Calu3 (cell line): Measurements from ENCODE around the gene PLBD2. TPM values are rescaled to one million over a fixed set of nuclear protein-coding genes. Genes with fewer than 3 reads are reported as not detected.
A peak's percentile ranks its signal among the peaks of the same experiment; 100 is the strongest.

Experiments
- Bru-seq: library from RNA; stranded (reverse); fragments of 400-500 nt; gene quantifications from one replicate; lab custom pipeline; 2021; lab: Mats Ljungman, UMichigan
- BruChase-seq, 2 experiments: library from RNA; stranded (reverse); fragments of 400-500 nt; gene quantifications; one replicate each; lab custom pipeline; 2021; lab: Mats Ljungman, UMichigan
- BruUV-seq: library from RNA; stranded (reverse); fragments of 400-500 nt; replicated peaks from 2 replicates; lab custom pipeline; 2021; lab: Mats Ljungman, UMichigan
- CTCF ChIA-PET: fragments of 300-600 bp; sonication (Branson Sonifier 250); formaldehyde crosslinking; loops from one replicate; lab custom pipeline; 2022; ENCODE audit warnings: antibody characterized with exemption; lab: Charles Lee
- DNase-seq: peaks from one replicate; pipeline ENCODE4 v3.0.0; 2022
- H3K27ac Mint-ChIP-seq: one replicate; pipeline ENCODE4 v1.8.0; 2022; ENCODE audit warnings: mixed read lengths; ENCODE audit not compliant: unreplicated experiment
- H3K27me3 Mint-ChIP-seq: one replicate; pipeline ENCODE4 v1.8.0; 2022; ENCODE audit warnings: mixed read lengths; ENCODE audit not compliant: unreplicated experiment
- H3K36me3 Mint-ChIP-seq: one replicate; pipeline ENCODE4 v1.8.0; 2022; ENCODE audit warnings: mild to moderate bottlenecking, moderate library complexity, mixed read lengths; ENCODE audit not compliant: insufficient read depth, unreplicated experiment
- H3K4me1 Mint-ChIP-seq: one replicate; pipeline ENCODE4 v1.8.0; 2022; ENCODE audit warnings: mild to moderate bottlenecking, low read depth, mixed read lengths; ENCODE audit not compliant: unreplicated experiment
- H3K4me3 Mint-ChIP-seq: one replicate; pipeline ENCODE4 v1.8.0; 2022; ENCODE audit warnings: mild to moderate bottlenecking, low read depth, moderate library complexity, mixed read lengths; ENCODE audit not compliant: unreplicated experiment
- H3K9me3 Mint-ChIP-seq: one replicate; pipeline ENCODE4 v1.8.0; 2022; ENCODE audit warnings: low read depth, mixed read lengths; ENCODE audit not compliant: unreplicated experiment
- intact Hi-C: fragments of 100-400 bp; cut with micrococcal nuclease; formaldehyde crosslinking; loops from one replicate; pipeline ENCODE4 v1.10.0; 2022; ENCODE audit not compliant: unreplicated experiment
- long read RNA-seq: library from polyadenylated mRNA; stranded (forward); transcript quantifications from one replicate; pipeline ENCODE4 v2.0.0, GENCODE V29; 2022
- total RNA-seq: library from RNA; stranded (reverse); gene quantifications from 2 replicates; pipeline ENCODE4 v1.2.3, GENCODE V29; 2022
- TF ChIP-seq, protein P1 (sequence below): fragments of 200-600 bp; IDR thresholded peaks from one replicate; pipeline ENCODE4 v1.8.0; 2022; ENCODE audit warnings: antibody characterized with exemption; ENCODE audit not compliant: unreplicated experiment

PLBD2 gene, protein sequence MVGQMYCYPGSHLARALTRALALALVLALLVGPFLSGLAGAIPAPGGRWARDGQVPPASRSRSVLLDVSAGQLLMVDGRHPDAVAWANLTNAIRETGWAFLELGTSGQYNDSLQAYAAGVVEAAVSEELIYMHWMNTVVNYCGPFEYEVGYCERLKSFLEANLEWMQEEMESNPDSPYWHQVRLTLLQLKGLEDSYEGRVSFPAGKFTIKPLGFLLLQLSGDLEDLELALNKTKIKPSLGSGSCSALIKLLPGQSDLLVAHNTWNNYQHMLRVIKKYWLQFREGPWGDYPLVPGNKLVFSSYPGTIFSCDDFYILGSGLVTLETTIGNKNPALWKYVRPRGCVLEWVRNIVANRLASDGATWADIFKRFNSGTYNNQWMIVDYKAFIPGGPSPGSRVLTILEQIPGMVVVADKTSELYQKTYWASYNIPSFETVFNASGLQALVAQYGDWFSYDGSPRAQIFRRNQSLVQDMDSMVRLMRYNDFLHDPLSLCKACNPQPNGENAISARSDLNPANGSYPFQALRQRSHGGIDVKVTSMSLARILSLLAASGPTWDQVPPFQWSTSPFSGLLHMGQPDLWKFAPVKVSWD
- total RNA-seq (31.5 and 36.4 TPM in 2 replicates), Bru-seq, nascent RNA (percentile 61 among the genes with signal in this experiment), BruChase-seq, experiment 1, labeled RNA remaining after a 6-hour chase (percentile 75 among the genes with signal in this experiment), BruChase-seq, experiment 2, labeled RNA remaining after a 2-hour chase (percentile 71 among the genes with signal in this experiment)
- long read RNA-seq, full-length matches to known transcripts = 16 of 32 reads
- long read RNA-seq, partial matches to known transcripts = 0 of 32 reads
- long read RNA-seq, other reads (novel, unspliced or antisense) = 16 of 32 reads

DNA sequence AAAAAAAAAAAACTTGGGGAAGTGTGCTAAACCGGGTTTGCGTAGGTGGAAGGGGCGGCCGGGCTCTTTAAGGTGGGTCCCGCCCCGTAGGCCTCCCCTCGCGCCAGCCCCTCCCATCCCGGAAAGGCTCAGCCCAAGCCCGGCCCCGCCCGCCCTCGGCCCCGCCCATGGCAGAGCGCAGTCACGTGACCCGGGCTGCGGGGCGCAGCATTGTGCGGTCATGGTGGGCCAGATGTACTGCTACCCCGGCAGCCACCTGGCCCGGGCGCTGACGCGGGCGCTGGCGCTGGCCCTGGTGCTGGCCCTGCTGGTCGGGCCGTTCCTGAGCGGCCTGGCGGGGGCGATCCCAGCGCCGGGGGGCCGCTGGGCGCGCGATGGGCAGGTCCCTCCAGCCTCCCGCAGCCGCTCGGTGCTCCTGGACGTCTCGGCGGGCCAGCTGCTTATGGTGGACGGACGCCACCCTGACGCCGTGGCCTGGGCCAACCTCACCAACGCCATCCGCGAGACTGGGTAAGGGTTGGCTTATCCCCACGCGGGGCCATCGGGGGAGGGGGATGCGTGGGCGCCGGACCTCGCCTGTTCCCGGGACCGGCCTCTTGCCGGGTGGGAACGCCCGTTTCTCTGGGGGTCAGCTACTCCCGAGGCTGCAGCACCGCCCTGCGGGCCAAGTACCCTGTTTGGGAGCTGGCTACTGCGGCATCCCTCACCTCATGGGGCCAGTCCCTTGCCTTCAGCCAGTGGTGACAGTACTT is at the start of gene PLBD2:
TSS of gene PLBD2 (plus strand) at position 207 of the 752 bp plus-strand sequence. CDS start at position 221, 14 bp downstream.
- H3K4me3 Mint-ChIP-seq = peak within 1 kb of the TSS; percentile 75
- intact Hi-C loops = loop anchor here (5.0 kb wide), 1 partner anchor 161 kb away; no protein-coding TSS in a partner anchor

DNA sequence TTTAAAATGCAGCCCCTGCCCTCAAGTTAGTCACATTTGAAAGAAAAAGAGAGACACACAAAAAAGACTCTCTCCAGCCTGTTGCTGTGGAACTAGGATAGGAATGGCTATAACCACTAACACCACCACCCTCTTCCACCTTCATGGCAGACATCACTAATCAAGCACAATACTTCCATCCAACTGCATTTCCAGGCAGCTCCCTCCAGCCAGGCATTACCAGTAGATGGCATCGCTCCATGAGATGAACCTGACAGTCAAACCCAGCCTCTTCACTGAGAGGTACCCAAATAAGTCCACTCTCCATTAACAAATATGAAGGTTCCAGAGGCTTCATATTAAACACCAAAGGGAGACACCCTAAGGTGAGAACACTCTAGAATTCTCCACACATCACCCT is 47.9 kb upstream of the PLBD2 start:
- CTCF ChIA-PET = no interaction called here

More for the DNA sequence above, at the start of gene PLBD2:
- peak within 1 kb of the TSS; percentile 39 for H3K27ac Mint-ChIP-seq
- peaks cover 13% of the 10 kb centered on the region for H3K4me1 Mint-ChIP-seq
- H3K27me3 Mint-ChIP-seq = peaks cover under 1% of the 10 kb centered on the region
- no peaks in the 10 kb centered on the region for H3K9me3 Mint-ChIP-seq
- CTCF ChIA-PET = interaction anchor here (0.8 kb wide), 2 partner anchors 24 to 60 kb away, joined by 3 to 8 read pairs; partner anchors contain the start of gene SLC8B1
- TF ChIP-seq, protein P1, sequence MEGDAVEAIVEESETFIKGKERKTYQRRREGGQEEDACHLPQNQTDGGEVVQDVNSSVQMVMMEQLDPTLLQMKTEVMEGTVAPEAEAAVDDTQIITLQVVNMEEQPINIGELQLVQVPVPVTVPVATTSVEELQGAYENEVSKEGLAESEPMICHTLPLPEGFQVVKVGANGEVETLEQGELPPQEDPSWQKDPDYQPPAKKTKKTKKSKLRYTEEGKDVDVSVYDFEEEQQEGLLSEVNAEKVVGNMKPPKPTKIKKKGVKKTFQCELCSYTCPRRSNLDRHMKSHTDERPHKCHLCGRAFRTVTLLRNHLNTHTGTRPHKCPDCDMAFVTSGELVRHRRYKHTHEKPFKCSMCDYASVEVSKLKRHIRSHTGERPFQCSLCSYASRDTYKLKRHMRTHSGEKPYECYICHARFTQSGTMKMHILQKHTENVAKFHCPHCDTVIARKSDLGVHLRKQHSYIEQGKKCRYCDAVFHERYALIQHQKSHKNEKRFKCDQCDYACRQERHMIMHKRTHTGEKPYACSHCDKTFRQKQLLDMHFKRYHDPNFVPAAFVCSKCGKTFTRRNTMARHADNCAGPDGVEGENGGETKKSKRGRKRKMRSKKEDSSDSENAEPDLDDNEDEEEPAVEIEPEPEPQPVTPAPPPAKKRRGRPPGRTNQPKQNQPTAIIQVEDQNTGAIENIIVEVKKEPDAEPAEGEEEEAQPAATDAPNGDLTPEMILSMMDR = no peak
- BruUV-seq = no TSS peak
- DNase-seq = peak; percentile 94
- peaks cover 19% of the 10 kb centered on the region for H3K36me3 Mint-ChIP-seq

DNA sequence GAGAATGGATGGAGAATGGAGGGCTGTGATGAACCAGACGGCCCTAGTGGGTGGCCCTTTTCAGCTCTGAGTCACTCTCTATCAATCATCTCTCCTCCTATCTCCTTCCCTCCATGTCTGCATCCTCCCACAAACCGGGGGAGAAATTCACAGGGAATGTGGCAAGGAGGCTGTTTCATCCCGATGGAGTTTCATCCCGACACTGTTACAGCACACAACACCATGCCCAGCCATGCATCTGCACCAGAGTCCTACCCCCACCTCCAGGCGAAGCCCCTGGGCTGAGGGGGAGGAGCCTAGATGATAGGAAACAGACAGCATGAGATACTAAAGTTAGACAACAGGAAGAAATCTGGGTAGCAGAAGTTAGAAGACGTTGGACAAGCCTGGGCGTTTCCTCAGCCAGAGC is 44.3 kb upstream of the PLBD2 start:
- H3K27me3 Mint-ChIP-seq = no peaks in the 10 kb centered on the region
- DNase-seq = no peak
- no peak overlapping the region for H3K4me3 Mint-ChIP-seq
- CTCF ChIA-PET = no interaction called here
- intact Hi-C loops = no loop called here
- peaks cover 4% of the 10 kb centered on the region for H3K36me3 Mint-ChIP-seq
- no TSS peak for BruUV-seq
- H3K9me3 Mint-ChIP-seq = no peaks in the 10 kb centered on the region
- no peak overlapping the region for H3K27ac Mint-ChIP-seq
- TF ChIP-seq, protein P1 = no peak
- H3K4me1 Mint-ChIP-seq = no peaks in the 10 kb centered on the region

More for the DNA sequence above, 47.9 kb upstream of the PLBD2 start:
- no peaks in the 10 kb centered on the region for H3K9me3 Mint-ChIP-seq
- intact Hi-C loops = no loop called here
- H3K27me3 Mint-ChIP-seq = no peaks in the 10 kb centered on the region
- H3K27ac Mint-ChIP-seq = no peak overlapping the region
- DNase-seq = peak; percentile 25
- peaks cover 8% of the 10 kb centered on the region for H3K36me3 Mint-ChIP-seq
- no TSS peak for BruUV-seq
- TF ChIP-seq, protein P1 = peak; percentile 20
- no peaks in the 10 kb centered on the region for H3K4me1 Mint-ChIP-seq
- no peak overlapping the region for H3K4me3 Mint-ChIP-seq

DNA sequence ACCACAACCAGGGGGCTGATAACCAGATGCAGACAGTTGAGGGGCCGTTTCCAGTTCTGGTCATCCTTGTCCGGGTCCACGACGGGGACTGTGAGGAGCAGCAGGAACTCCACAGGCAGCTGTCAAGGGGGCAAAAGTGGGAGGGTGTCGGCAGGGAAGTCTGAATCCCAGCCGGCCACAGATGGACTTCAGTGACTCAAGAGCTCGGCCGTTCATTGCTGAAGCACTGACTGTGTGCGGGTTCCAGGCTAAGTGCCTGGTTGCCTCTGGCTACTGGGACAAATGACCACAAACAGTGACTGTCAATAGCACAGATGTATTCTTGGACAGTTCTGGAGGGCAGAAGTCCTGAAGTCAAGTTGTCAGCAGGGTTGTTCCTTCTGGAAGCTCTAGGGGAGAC is 43.0 kb upstream of the PLBD2 start:
- peaks cover 4% of the 10 kb centered on the region for H3K36me3 Mint-ChIP-seq
- TF ChIP-seq, protein P1 = no peak
- no peak for DNase-seq
- H3K4me3 Mint-ChIP-seq = no peak overlapping the region
- no peaks in the 10 kb centered on the region for H3K27me3 Mint-ChIP-seq
- CTCF ChIA-PET = no interaction called here
- H3K9me3 Mint-ChIP-seq = no peaks in the 10 kb centered on the region
- intact Hi-C loops = no loop called here
- H3K27ac Mint-ChIP-seq = no peak overlapping the region
- H3K4me1 Mint-ChIP-seq = no peaks in the 10 kb centered on the region
- BruUV-seq = no TSS peak
